Measurements from ENCODE around the gene SCAMP4. TPM values are rescaled to one million over a fixed set of nuclear protein-coding genes. Genes with fewer than 3 reads are reported as not detected.
A peak's percentile ranks its signal among the peaks of the same experiment; 100 is the strongest.

SCAMP4 gene
- total and polyA plus RNA-seq, 12 donors: 13.5 to 192 (median 60.3) TPM

GRCh38 chr19:1863638-1864479, 41.3 kb upstream of the SCAMP4 start:
- peaks cover 21 to 31% of the 10 kb centered on the region in 2 donors for H3K4me1 ChIP-seq (replicated peaks in 1 of 2)
- WGBS, 4 donors: 0% methylated on average over 82 to 102 of the region's 115 CpGs; no CpG with 5 or more reads in 2 of the 4 donors
- DNase-seq: peak; percentile 88 to 93 (median 92)
- TF ChIP-seq POLR2A (IDR thresholded peaks at IDR 0.05): peak in 1 of 2 donors; percentile 1
- TF ChIP-seq CTCF (IDR thresholded peaks at IDR 0.05): no peak
- H3K36me3 ChIP-seq (replicated peaks in 1 of 2): no peaks in the 10 kb centered on the region
- no peaks in the 10 kb centered on the region for H3K9me3 ChIP-seq (replicated peaks in 1 of 3)
- intact Hi-C loops (cut with DNase I): loop anchor here in 1 of 2 donors (10.0 kb wide), 1 partner anchor 61 kb away; no protein-coding TSS in a partner anchor
- H3K27me3 ChIP-seq: no peaks in the 10 kb centered on the region
- peak overlapping the region; percentile 46 to 86 (median 68) for H3K4me3 ChIP-seq
- peak overlapping the region; percentile 81 to 92 (median 87) for H3K27ac ChIP-seq

- peak in 1 of 2 donors; percentile 22 for TF ChIP-seq POLR2A (IDR thresholded peaks at IDR 0.05)
- peak; percentile 65 to 86 (median 72) for TF ChIP-seq CTCF (IDR thresholded peaks at IDR 0.05)
- peak overlapping the region; percentile 81 to 92 (median 87) for H3K27ac ChIP-seq
- no peaks in the 10 kb centered on the region for H3K27me3 ChIP-seq
- peak; percentile 75 to 84 (median 81) for DNase-seq
- H3K4me1 ChIP-seq (replicated peaks in 1 of 2): peaks cover 21 to 30% of the 10 kb centered on the region in 2 donors
- H3K36me3 ChIP-seq (replicated peaks in 1 of 2): no peaks in the 10 kb centered on the region
- H3K9me3 ChIP-seq (replicated peaks in 1 of 3): no peaks in the 10 kb centered on the region
- 5 to 40% (median 10%) methylated on average over 2 to 52 of the region's 52 CpGs for WGBS, 4 donors
- peak overlapping the region; percentile 46 to 86 (median 68) for H3K4me3 ChIP-seq
- intact Hi-C loops (cut with DNase I): loop anchor here in 1 of 2 donors (10.0 kb wide), 1 partner anchor 60 kb away; no protein-coding TSS in a partner anchor
These were observed 40.6 kb upstream of the SCAMP4 start for GRCh38 chr19:1864480-1865171.

GRCh38 chr19:1865172-1866010, 39.8 kb upstream of the SCAMP4 start:
- Histone ChIP-seq H3K27ac (peak overlapping the region; percentile 81 to 92 (median 87)), H3K36me3 (replicated peaks in 1 of 2) (no peaks in the 10 kb centered on the region), H3K27me3 (no peaks in the 10 kb centered on the region), H3K9me3 (replicated peaks in 1 of 3) (no peaks in the 10 kb centered on the region), H3K4me3 (peak overlapping the region in 1 of 4 donors; percentile 86), H3K4me1 (replicated peaks in 1 of 2) (peaks cover 21 to 24% of the 10 kb centered on the region in 2 donors)
- intact Hi-C loops (cut with DNase I): loop anchor here in 1 of 2 donors (10.0 kb wide), 1 partner anchor 59 kb away; no protein-coding TSS in a partner anchor
- 85 to 90% (median 85%) methylated on average over 13 to 17 of the region's 17 CpGs for WGBS, 4 donors
- no peak for TF ChIP-seq POLR2A (IDR thresholded peaks at IDR 0.05)
- no peak for TF ChIP-seq CTCF (IDR thresholded peaks at IDR 0.05)
- DNase-seq: peak in 2 of 7 donors; percentile 26 to 42

Data from adrenal gland (tissue), 12 donors.